Liver (tissue), 9 donors: ENCODE results near the gene DIAPH3. TPM values are rescaled to one million over a fixed set of nuclear protein-coding genes. Genes with fewer than 3 reads are reported as not detected.

Source experiments
- DNase-seq: peaks from one replicate; pipeline ENCODE4 v3.0.0-alpha.2; 2017; ENCODE audit warnings: low spot score
- H3K27ac ChIP-seq, 2 donors: one replicate each; pipeline ENCODE4 v1.7.0; 2013; ENCODE audit warnings: inconsistent platforms in 2 of 2, low read length in 2 of 2, control low read depth in 1 of 2, low read depth in 1 of 2, mild to moderate bottlenecking in 1 of 2
- H3K27me3 ChIP-seq, 4 donors: one replicate each; pipeline versions ENCODE4 v1.6.1 to v1.7.0; 2013; ENCODE audit warnings: low read length in 3 of 4, inconsistent platforms in 1 of 4, mild to moderate bottlenecking in 1 of 4, moderate library complexity in 1 of 4; ENCODE audit not compliant: control insufficient read depth in 4 of 4, insufficient read depth in 4 of 4
- H3K36me3 ChIP-seq, 4 donors: one replicate each; pipeline versions ENCODE4 v1.6.1 to v1.7.0; 2013; ENCODE audit warnings: low read length in 3 of 4, mild to moderate bottlenecking in 3 of 4, low read depth in 1 of 4, moderate library complexity in 1 of 4; ENCODE audit not compliant: control insufficient read depth in 4 of 4, insufficient read depth in 3 of 4
- H3K4me1 ChIP-seq, 4 donors: one replicate each; pipeline versions ENCODE4 v1.6.1 to v1.7.0; 2013; ENCODE audit warnings: low read length in 3 of 4, mild to moderate bottlenecking in 3 of 4, moderate library complexity in 1 of 4; ENCODE audit not compliant: control insufficient read depth in 4 of 4, insufficient read depth in 4 of 4
- H3K4me3 ChIP-seq, 3 donors: one replicate each; pipeline versions ENCODE4 v1.6.1 to v1.7.0; 2013; ENCODE audit warnings: low read length in 3 of 3, control low read depth in 1 of 3, low read depth in 1 of 3, mild to moderate bottlenecking in 1 of 3
- H3K9ac ChIP-seq, 2 donors: one replicate each; pipeline ENCODE4 v1.7.0; 2013; ENCODE audit warnings: low read length in 2 of 2, mild to moderate bottlenecking in 2 of 2, moderate library complexity in 2 of 2, control low read depth in 1 of 2, low read depth in 1 of 2
- H3K9me3 ChIP-seq, 4 donors: one replicate each; pipeline versions ENCODE4 v1.6.1 to v1.7.0; 2013; ENCODE audit warnings: low read length in 3 of 4; ENCODE audit not compliant: control insufficient read depth in 4 of 4
- ATF3 ChIP-seq: IDR thresholded peaks from 2 replicates; pipeline ENCODE4 v1.6.1; 2016; ENCODE audit warnings: antibody characterized with exemption
- EGR1 ChIP-seq, 2 donors: IDR thresholded peaks; 2 replicates each; pipeline ENCODE4 v1.6.1; 2016 to 2018; ENCODE audit warnings: antibody characterized with exemption in 2 of 2, low read depth in 2 of 2
- FOXA1 ChIP-seq: IDR thresholded peaks from 2 replicates; pipeline ENCODE4 v1.6.1; 2016; ENCODE audit warnings: antibody characterized with exemption
- FOXA2 ChIP-seq: IDR thresholded peaks from 2 replicates; pipeline ENCODE4 v1.6.1; 2016; ENCODE audit warnings: antibody characterized with exemption
- GABPA ChIP-seq, 2 donors: IDR thresholded peaks in 1 of 2; conservative IDR thresholded peaks in 1 of 2; 2 replicates each; pipeline ENCODE4 v1.6.1; 2016; ENCODE audit warnings: antibody characterized with exemption in 2 of 2, mild to moderate bottlenecking in 1 of 2, moderate library complexity in 1 of 2
- HNF4A ChIP-seq, 2 donors: conservative IDR thresholded peaks; 2 replicates each; pipeline ENCODE4 v1.6.1; 2016; ENCODE audit warnings: antibody characterized with exemption in 2 of 2, mild to moderate bottlenecking in 2 of 2
- HNF4G ChIP-seq: IDR thresholded peaks from 2 replicates; pipeline ENCODE4 v1.6.1; 2016; ENCODE audit warnings: antibody characterized with exemption
- JUND ChIP-seq, 2 donors: IDR thresholded peaks; 2 replicates each; pipeline ENCODE4 v1.6.1; 2016; ENCODE audit warnings: antibody characterized with exemption in 2 of 2
- MAX ChIP-seq: IDR thresholded peaks from 2 replicates; pipeline ENCODE4 v1.6.1; 2016; ENCODE audit warnings: antibody characterized with exemption
- NR2F2 ChIP-seq: IDR thresholded peaks from 2 replicates; pipeline ENCODE4 v1.6.1; 2016; ENCODE audit warnings: antibody characterized with exemption
- RAD21 ChIP-seq, 2 donors: IDR thresholded peaks; 2 replicates each; pipeline ENCODE4 v1.6.1; 2016; ENCODE audit warnings: antibody characterized with exemption in 2 of 2, mild to moderate bottlenecking in 2 of 2
- RXRA ChIP-seq, 2 donors: IDR thresholded peaks; 2 replicates each; pipeline ENCODE4 v1.6.1; 2017 to 2018; ENCODE audit warnings: antibody characterized with exemption in 2 of 2, mild to moderate bottlenecking in 1 of 2
- SP1 ChIP-seq: IDR thresholded peaks from 2 replicates; pipeline ENCODE4 v1.6.1; 2018; ENCODE audit warnings: antibody characterized with exemption, mild to moderate bottlenecking
- TAF1 ChIP-seq: conservative IDR thresholded peaks from 2 replicates; pipeline ENCODE4 v1.6.1; 2016; ENCODE audit warnings: antibody characterized with exemption, mild to moderate bottlenecking
- YY1 ChIP-seq: IDR thresholded peaks from 2 replicates; pipeline ENCODE4 v1.6.1; 2016; ENCODE audit warnings: antibody characterized with exemption, mild to moderate bottlenecking
- ZBTB33 ChIP-seq: IDR thresholded peaks from 2 replicates; pipeline ENCODE4 v1.6.1; 2016; ENCODE audit warnings: antibody characterized with exemption
- WGBS: extraction: QIAGEN DNeasy Blood & Tissue Kit; methylation state at CpG from one replicate; pipeline ENCODE4 v1.1.7; 2013; 5-methylcytosine and 5-hydroxymethylcytosine counted together
- polyA plus RNA-seq, 2 donors: library from polyadenylated mRNA; stranded (reverse) in 1 of 2; unstranded in 1 of 2; fragments of 200-250 nt in 1 of 2; fragments of >200 nt in 1 of 2; fragmentation: Nextera tagmentation in 1 of 2; extraction: Ambion mirVana in 1 of 2; gene quantifications; one replicate each; pipeline versions ENCODE4 v1.2.1 to v1.2.3, GENCODE V29; 2013 to 2015
- total RNA-seq, 2 donors: library from RNA; depleted of rRNA; stranded (reverse); fragments of >200 nt; gene quantifications; one replicate each; pipeline ENCODE4 v1.2.3, GENCODE V29; 2014
- TF ChIP-seq, protein P1 (sequence below): fragments of 150-350 bp; IDR thresholded peaks from 2 replicates; pipeline ENCODE4 v1.5.1; 2017; ENCODE audit warnings: improper control_type of control experiment, low read depth, low read length; ENCODE audit not compliant: missing input control
- TF ChIP-seq, protein P2 (sequence below): IDR thresholded peaks from 2 replicates; pipeline ENCODE4 v1.6.1; 2016; ENCODE audit warnings: antibody characterized with exemption, mild to moderate bottlenecking
- donor health status: healthy.
- donor health status: healthy.
- donor health status: healthy.
- donor health status: healthy.
- donor health status: healthy.

The DIAPH3 gene
- total and polyA plus RNA-seq, 4 donors = 0.08 to 11.1 (median 0.27) TPM

- H3K9me3 ChIP-seq = no peaks in the 10 kb centered on the region
- 95% methylated on average over 8 of the region's 8 CpGs for WGBS
- TF ChIP-seq EGR1 (IDR thresholded peaks at IDR 0.05; ENCODE audit: low read depth in 2 of 2) = no peak
- TF ChIP-seq FOXA1 = no peak
- no peaks in the 10 kb centered on the region for H3K36me3 ChIP-seq
- no peaks in the 10 kb centered on the region for H3K27me3 ChIP-seq
- no peak overlapping the region for H3K9ac ChIP-seq
- no peak overlapping the region for H3K4me3 ChIP-seq
- peaks cover 2 to 5% (median 2%) of the 10 kb centered on the region in 4 donors for H3K4me1 ChIP-seq
- no peak for DNase-seq
- H3K27ac ChIP-seq = no peak overlapping the region
Measured at GRCh38 chr13:59706101-59706976, 457.4 kb downstream of the DIAPH3 start.

DNA sequence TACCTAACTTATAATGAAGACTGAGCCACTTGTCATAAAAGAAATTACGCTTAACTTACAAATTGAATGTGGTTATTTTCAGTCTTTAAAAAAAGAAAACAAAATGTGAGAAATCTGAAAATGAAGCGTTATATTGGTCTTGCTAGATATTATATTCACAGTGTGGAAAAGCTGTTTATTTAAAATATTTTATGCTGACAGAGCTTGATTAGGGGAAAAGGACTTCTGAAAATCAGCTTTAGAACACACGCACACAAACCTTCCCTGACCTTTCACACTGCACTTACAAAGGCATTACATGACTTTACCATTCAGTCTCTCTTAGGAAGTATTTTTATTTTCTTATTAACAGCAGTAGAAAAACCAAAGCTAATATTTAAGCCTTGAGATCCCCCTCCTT lies 461.5 kb downstream of the DIAPH3 start:
- H3K27ac ChIP-seq = no peak overlapping the region
- no peaks in the 10 kb centered on the region for H3K36me3 ChIP-seq
- DNase-seq = no peak
- WGBS = 97% methylated on average over 3 of the region's 3 CpGs
- H3K4me1 ChIP-seq = peaks cover 2 to 8% (median 4%) of the 10 kb centered on the region in 4 donors
- no peak for TF ChIP-seq JUND (IDR thresholded peaks at IDR 0.05)
- no peak for TF ChIP-seq HNF4G
- no peak for TF ChIP-seq MAX
- no peak for TF ChIP-seq EGR1 (IDR thresholded peaks at IDR 0.05; ENCODE audit: low read depth in 2 of 2)
- no peak for TF ChIP-seq HNF4A (conservative IDR thresholded peaks at IDR 0.05)
- TF ChIP-seq, protein P1, sequence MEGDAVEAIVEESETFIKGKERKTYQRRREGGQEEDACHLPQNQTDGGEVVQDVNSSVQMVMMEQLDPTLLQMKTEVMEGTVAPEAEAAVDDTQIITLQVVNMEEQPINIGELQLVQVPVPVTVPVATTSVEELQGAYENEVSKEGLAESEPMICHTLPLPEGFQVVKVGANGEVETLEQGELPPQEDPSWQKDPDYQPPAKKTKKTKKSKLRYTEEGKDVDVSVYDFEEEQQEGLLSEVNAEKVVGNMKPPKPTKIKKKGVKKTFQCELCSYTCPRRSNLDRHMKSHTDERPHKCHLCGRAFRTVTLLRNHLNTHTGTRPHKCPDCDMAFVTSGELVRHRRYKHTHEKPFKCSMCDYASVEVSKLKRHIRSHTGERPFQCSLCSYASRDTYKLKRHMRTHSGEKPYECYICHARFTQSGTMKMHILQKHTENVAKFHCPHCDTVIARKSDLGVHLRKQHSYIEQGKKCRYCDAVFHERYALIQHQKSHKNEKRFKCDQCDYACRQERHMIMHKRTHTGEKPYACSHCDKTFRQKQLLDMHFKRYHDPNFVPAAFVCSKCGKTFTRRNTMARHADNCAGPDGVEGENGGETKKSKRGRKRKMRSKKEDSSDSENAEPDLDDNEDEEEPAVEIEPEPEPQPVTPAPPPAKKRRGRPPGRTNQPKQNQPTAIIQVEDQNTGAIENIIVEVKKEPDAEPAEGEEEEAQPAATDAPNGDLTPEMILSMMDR = no peak
- TF ChIP-seq SP1 = no peak
- no peak for TF ChIP-seq TAF1
- TF ChIP-seq ZBTB33 = no peak
- no peak for TF ChIP-seq YY1
- TF ChIP-seq RAD21 (IDR thresholded peaks at IDR 0.05) = no peak
- TF ChIP-seq ATF3 = no peak
- TF ChIP-seq FOXA2 = no peak
- TF ChIP-seq RXRA (IDR thresholded peaks at IDR 0.05) = no peak
- no peak for TF ChIP-seq NR2F2
- TF ChIP-seq FOXA1 = no peak
- TF ChIP-seq GABPA (IDR thresholded peaks at IDR 0.05 in 1 of 2, conservative IDR thresholded peaks at IDR 0.05 in 1 of 2) = no peak
- TF ChIP-seq, protein P2, sequence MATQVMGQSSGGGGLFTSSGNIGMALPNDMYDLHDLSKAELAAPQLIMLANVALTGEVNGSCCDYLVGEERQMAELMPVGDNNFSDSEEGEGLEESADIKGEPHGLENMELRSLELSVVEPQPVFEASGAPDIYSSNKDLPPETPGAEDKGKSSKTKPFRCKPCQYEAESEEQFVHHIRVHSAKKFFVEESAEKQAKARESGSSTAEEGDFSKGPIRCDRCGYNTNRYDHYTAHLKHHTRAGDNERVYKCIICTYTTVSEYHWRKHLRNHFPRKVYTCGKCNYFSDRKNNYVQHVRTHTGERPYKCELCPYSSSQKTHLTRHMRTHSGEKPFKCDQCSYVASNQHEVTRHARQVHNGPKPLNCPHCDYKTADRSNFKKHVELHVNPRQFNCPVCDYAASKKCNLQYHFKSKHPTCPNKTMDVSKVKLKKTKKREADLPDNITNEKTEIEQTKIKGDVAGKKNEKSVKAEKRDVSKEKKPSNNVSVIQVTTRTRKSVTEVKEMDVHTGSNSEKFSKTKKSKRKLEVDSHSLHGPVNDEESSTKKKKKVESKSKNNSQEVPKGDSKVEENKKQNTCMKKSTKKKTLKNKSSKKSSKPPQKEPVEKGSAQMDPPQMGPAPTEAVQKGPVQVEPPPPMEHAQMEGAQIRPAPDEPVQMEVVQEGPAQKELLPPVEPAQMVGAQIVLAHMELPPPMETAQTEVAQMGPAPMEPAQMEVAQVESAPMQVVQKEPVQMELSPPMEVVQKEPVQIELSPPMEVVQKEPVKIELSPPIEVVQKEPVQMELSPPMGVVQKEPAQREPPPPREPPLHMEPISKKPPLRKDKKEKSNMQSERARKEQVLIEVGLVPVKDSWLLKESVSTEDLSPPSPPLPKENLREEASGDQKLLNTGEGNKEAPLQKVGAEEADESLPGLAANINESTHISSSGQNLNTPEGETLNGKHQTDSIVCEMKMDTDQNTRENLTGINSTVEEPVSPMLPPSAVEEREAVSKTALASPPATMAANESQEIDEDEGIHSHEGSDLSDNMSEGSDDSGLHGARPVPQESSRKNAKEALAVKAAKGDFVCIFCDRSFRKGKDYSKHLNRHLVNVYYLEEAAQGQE = no peak
- H3K4me3 ChIP-seq = no peak overlapping the region
- H3K9ac ChIP-seq = no peak overlapping the region
- H3K9me3 ChIP-seq = no peaks in the 10 kb centered on the region
- H3K27me3 ChIP-seq = no peaks in the 10 kb centered on the region
